Psoas muscle (tissue), 8 donors: ENCODE measurements around the gene STEAP1. TPM values are rescaled to one million over a fixed set of nuclear protein-coding genes. Genes with fewer than 3 reads are reported as not detected.
A peak's percentile ranks its signal among the peaks of the same experiment; 100 is the strongest.

ENCODE experiments used
- ATAC-seq, 4 donors: fragments of 200-7000 bp; cut with Tn5 transposase; one replicate each; pipeline ENCODE4 v1.9.1; 2020; ENCODE audit warnings: moderate library complexity in 3 of 4, mild to moderate bottlenecking in 2 of 4
- DNase-seq, 2 donors: peaks; one replicate each; pipeline ENCODE4 v3.0.0-alpha.2; 2020
- H3K27ac ChIP-seq: fragments of 200-600 bp; one replicate; pipeline ENCODE4 v1.8.0; 2022
- H3K27me3 ChIP-seq, 3 donors: fragments of 200-600 bp in 1 of 3; one replicate each; pipeline versions ENCODE4 v1.6.1 to v1.8.0; 2013 to 2022; ENCODE audit warnings: low read length in 2 of 3, mild to moderate bottlenecking in 2 of 3, moderate library complexity in 1 of 3; ENCODE audit not compliant: insufficient read depth in 3 of 3
- H3K36me3 ChIP-seq, 2 donors: fragments of 200-600 bp in 1 of 2; one replicate each; pipeline versions ENCODE4 v1.6.1 to v1.8.0; 2013 to 2022; ENCODE audit warnings: low read depth in 1 of 2, mild to moderate bottlenecking in 1 of 2, moderate library complexity in 1 of 2; ENCODE audit not compliant: insufficient read depth in 1 of 2
- H3K4me1 ChIP-seq: fragments of 200-600 bp; one replicate; pipeline ENCODE4 v1.8.0; 2022
- H3K4me3 ChIP-seq: fragments of 200-600 bp; one replicate; pipeline ENCODE4 v1.8.0; 2022; ENCODE audit warnings: mild to moderate bottlenecking
- H3K9me3 ChIP-seq: fragments of 200-600 bp; one replicate; pipeline ENCODE4 v1.8.0; 2022
- CTCF ChIP-seq: fragments of 200-600 bp; IDR thresholded peaks from one replicate; pipeline ENCODE4 v1.8.0; 2022; ENCODE audit warnings: antibody characterized with exemption
- WGBS, 3 donors: extraction: QIAGEN DNeasy Blood & Tissue Kit; methylation state at CpG; one replicate each; pipeline versions ENCODE4 v1.1.6 to v1.1.7; 2013; 5-methylcytosine and 5-hydroxymethylcytosine counted together
- intact Hi-C, 2 donors: fragments of 100-400 bp; cut with DNase I; formaldehyde crosslinking; loops; one replicate each; pipeline versions ENCODE4 v1.11.0 to v1.14.2; 2022
- polyA plus RNA-seq, 3 donors: library from polyadenylated mRNA; stranded (reverse); fragments of 200-250 nt; gene quantifications; one replicate each; pipeline ENCODE4 v1.2.3, GENCODE V29; 2013
- total RNA-seq, 4 donors: library from RNA; stranded (reverse); fragmentation: NEBNext Ultra II Directional in 2 of 4; extraction: Animal tissue kit (Norgen Biotek cat#: 25700) in 2 of 4; gene quantifications; one replicate each; pipeline versions ENCODE4 v1.2.1 to v1.2.4, GENCODE V29; 2021 to 2023
- donor health status: healthy with polysubstance abuse.
- donor health status: DM: no; HTN: no; CAD: no; lungs with moderate emphysema.
- donor health status: Bipolar disorder and iron deficiency.
- donor health status: healthy.
- donor health status: DM: yes; HTN: yes; CAD: no.
- donor health status: DM: no; HTN: no; CAD: no.
- donor health status: DM: no; HTN: no; CAD: no.
- donor health status: DM: yes; HTN: yes; CAD: no.

Gene STEAP1
- total and polyA plus RNA-seq, 7 donors, result 0.59 to 6.6 (median 1.5) TPM

GRCh38 chr7:90211391-90212148, 57.3 kb downstream of the STEAP1 start, which contains the start of gene STEAP2:
STEAP2 (plus strand) TSS chr7:90211740; CDS start chr7:90225083, 13,343 bp downstream.
- Histone ChIP-seq H3K36me3 (no peaks in the 10 kb centered on the region), H3K27ac (peak within 1 kb of the TSS; percentile 48), H3K4me3 (peak within 1 kb of the TSS; percentile 73), H3K27me3 (peaks cover 0 to 3% (median 0%) of the 10 kb centered on the region in 3 donors), H3K9me3 (no peaks in the 10 kb centered on the region), H3K4me1 (no peaks in the 10 kb centered on the region)
- WGBS, 3 donors, result 1 to 2% (median 1%) methylated on average over 44 to 73 of the region's 73 CpGs
- TF ChIP-seq CTCF, result peak; percentile 45
- DNase-seq, result peak; percentile 91 to 93
- intact Hi-C loops, result no loop called here
- ATAC-seq, result peak; percentile 85 to 99 (median 97)

- DNase-seq, result no peak
- TF ChIP-seq CTCF, result no peak
- Histone ChIP-seq H3K36me3 (no peaks in the 10 kb centered on the region), H3K4me3 (peak overlapping the region; percentile 73), H3K4me1 (no peaks in the 10 kb centered on the region), H3K27ac (peak overlapping the region; percentile 15), H3K9me3 (no peaks in the 10 kb centered on the region), H3K27me3 (peaks cover 0 to 3% (median 0%) of the 10 kb centered on the region in 3 donors)
- WGBS, 3 donors, result 21 to 28% (median 24%) methylated on average over 6 of the region's 6 CpGs
- intact Hi-C loops, result no loop called here
- ATAC-seq, result no peak
Measured at GRCh38 chr7:90212149-90212495, 57.9 kb downstream of the STEAP1 start.

GRCh38 chr7:90213521-90213920, 59.3 kb downstream of the STEAP1 start:
- no peak for DNase-seq
- no peak for ATAC-seq
- Histone ChIP-seq H3K27me3 (peaks cover 0 to 3% (median 0%) of the 10 kb centered on the region in 3 donors), H3K4me1 (no peaks in the 10 kb centered on the region), H3K36me3 (no peaks in the 10 kb centered on the region), H3K27ac (no peak overlapping the region), H3K9me3 (no peaks in the 10 kb centered on the region), H3K4me3 (peak overlapping the region; percentile 73)
- WGBS, 3 donors, result 60 to 77% (median 74%) methylated on average over 2 of the region's 2 CpGs
- no peak for TF ChIP-seq CTCF
- intact Hi-C loops, result no loop called here

Other genes with a start within 250 kb of the STEAP1 start
- gene STEAP2, start 57.3 kb downstream of the STEAP1 start, total RNA-seq, result 1 to 10 TPM; 1.4 to 3.7 (median 1.6) TPM
- under 1 TPM; 0.32 to 0.55 (median 0.33) TPM for gene STEAP2, start 57.3 kb downstream of the STEAP1 start, polyA plus RNA-seq
- 1 to 10 TPM; 1.5 to 4.9 (median 2.2) TPM for gene CFAP69, start 90.7 kb downstream of the STEAP1 start, total RNA-seq
- gene CFAP69, start 90.7 kb downstream of the STEAP1 start, polyA plus RNA-seq, result 1 to 10 TPM in 2 of 3 donors, under 1 TPM in 1; 0.55 to 1.7 (median 1.2) TPM
- gene FAM237B, start 166.8 kb downstream of the STEAP1 start, total RNA-seq, result not detected
- gene FAM237B, start 166.8 kb downstream of the STEAP1 start, polyA plus RNA-seq, result not detected
- 10 to 100 TPM; 18.9 to 28.5 (median 20.5) TPM for gene GTPBP10, start 192.2 kb downstream of the STEAP1 start, total RNA-seq
- gene GTPBP10, start 192.2 kb downstream of the STEAP1 start, polyA plus RNA-seq, result 10 to 100 TPM; 17.2 to 23.4 (median 17.9) TPM
- 10 to 100 TPM; 18.0 to 42.2 (median 26.3) TPM for gene CLDN12, start 249.0 kb downstream of the STEAP1 start, total RNA-seq
- 10 to 100 TPM; 16.3 to 30.4 (median 28.1) TPM for gene CLDN12, start 249.0 kb downstream of the STEAP1 start, polyA plus RNA-seq